ENCODE data around the gene EFR3B. TPM values are rescaled to one million over a fixed set of nuclear protein-coding genes. Genes with fewer than 3 reads are reported as not detected.

Gene EFR3B
- total and polyA plus RNA-seq, 2 experiments from 2014 or later, result 9.0 to 10.0 TPM

DNA sequence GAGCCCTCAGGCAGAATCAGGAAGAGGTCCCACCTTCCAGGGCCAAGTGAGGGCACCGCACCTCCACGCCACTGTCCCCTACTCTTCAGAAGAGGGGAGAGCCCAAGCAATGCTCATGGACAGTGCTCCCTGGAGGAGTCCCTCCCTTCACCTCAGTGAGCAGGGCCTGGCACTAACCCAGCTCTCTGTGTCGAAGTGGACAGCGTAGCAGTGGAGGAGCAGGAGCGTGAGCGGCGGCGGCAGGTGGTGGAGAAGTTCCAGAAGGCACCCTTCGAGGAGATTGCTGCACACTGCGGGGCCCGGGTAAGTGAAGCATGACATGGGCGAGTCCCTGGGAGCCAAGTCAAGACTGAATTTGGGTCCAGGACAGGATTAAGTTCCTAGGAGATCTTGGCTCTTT is 109.8 kb downstream of the EFR3B start:
- no peak overlapping the region for H3K27ac ChIP-seq
- H3K36me3 ChIP-seq, result no peaks in the 10 kb centered on the region
- no peaks in the 10 kb centered on the region for H3K27me3 ChIP-seq
- H3K4me1 ChIP-seq (ENCODE audit: low read depth), result no peaks in the 10 kb centered on the region
- DNase-seq (ENCODE audit: low read depth in 1 of 2, low spot score in 1 of 2), result no peak
- no peaks in the 10 kb centered on the region for H3K9me3 ChIP-seq (ENCODE audit: low read depth)
- TF ChIP-seq, protein P1, sequence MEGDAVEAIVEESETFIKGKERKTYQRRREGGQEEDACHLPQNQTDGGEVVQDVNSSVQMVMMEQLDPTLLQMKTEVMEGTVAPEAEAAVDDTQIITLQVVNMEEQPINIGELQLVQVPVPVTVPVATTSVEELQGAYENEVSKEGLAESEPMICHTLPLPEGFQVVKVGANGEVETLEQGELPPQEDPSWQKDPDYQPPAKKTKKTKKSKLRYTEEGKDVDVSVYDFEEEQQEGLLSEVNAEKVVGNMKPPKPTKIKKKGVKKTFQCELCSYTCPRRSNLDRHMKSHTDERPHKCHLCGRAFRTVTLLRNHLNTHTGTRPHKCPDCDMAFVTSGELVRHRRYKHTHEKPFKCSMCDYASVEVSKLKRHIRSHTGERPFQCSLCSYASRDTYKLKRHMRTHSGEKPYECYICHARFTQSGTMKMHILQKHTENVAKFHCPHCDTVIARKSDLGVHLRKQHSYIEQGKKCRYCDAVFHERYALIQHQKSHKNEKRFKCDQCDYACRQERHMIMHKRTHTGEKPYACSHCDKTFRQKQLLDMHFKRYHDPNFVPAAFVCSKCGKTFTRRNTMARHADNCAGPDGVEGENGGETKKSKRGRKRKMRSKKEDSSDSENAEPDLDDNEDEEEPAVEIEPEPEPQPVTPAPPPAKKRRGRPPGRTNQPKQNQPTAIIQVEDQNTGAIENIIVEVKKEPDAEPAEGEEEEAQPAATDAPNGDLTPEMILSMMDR (IDR thresholded peaks at IDR 0.05; ENCODE audit: low read depth, low read length), result no peak
- no peak overlapping the region for H3K4me3 ChIP-seq

DNA sequence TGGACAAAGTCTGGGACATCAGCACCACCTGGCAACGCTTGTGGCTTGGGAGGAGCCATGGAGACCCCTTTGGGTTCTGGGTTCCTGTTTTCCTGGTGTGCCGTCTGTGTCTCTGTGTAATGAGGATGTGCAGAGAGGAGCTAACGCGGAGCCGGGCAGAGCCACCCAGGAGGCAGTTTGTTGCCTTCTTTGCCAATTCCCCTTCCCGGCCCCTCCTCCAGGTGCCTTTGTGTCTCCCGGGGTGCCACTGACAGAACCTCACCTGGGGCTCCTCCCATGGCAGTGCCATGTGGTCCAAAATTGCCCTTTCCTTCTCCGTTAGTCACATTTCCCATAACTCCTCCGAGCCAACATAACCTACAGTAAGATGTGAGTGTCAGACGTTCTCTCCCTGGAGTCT is 113.5 kb downstream of the EFR3B start:
- TF ChIP-seq, protein P1 (IDR thresholded peaks at IDR 0.05; ENCODE audit: low read depth, low read length), result no peak
- peaks cover 5% of the 10 kb centered on the region for H3K4me1 ChIP-seq (ENCODE audit: low read depth)
- H3K27ac ChIP-seq, result no peak overlapping the region
- H3K9me3 ChIP-seq (ENCODE audit: low read depth), result no peaks in the 10 kb centered on the region
- no peak overlapping the region for H3K4me3 ChIP-seq
- no peaks in the 10 kb centered on the region for H3K36me3 ChIP-seq
- no peaks in the 10 kb centered on the region for H3K27me3 ChIP-seq
- no peak for DNase-seq (ENCODE audit: low read depth in 1 of 2, low spot score in 1 of 2)

DNA sequence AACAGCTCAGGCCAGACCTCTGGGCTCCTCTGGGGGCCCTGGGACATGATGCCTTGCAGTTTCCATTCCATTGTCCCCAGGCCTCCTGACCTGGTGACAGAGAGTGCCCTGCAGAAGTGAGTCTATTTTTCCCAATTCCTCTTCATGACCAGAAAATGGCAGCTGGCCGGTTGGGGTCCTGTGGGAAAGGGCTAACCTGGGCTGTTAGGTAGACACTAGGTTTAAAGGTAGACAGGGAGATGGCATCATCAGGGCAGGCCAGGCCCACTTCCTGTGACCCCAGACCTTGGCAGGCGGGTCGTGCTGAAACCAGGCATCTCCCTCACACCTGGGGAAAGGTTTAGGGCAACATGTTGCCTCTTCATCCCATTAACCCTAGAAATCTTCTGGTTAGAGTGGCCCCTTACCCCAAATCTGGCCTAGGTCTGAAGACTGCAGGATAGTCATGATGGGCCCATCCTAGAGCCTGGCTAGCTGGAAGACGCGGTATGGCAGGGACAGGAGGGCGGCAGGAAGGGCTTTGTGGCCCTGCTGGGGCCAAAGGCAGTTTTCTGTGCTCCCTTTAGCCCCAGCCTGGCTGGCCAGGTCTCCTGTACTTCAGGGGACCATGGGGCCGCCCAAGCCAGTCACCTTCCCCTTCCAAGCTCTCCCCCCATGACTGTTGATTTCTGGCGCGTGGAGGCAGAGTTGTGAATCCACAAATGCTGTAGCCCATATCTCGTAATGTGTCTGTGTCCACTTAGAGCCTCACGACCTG is 116.4 kb downstream of the EFR3B start:
- H3K4me3 ChIP-seq, result no peak overlapping the region
- DNase-seq (ENCODE audit: low read depth in 1 of 2, low spot score in 1 of 2), result no peak
- H3K36me3 ChIP-seq, result no peaks in the 10 kb centered on the region
- peaks cover 5% of the 10 kb centered on the region for H3K4me1 ChIP-seq (ENCODE audit: low read depth)
- no peaks in the 10 kb centered on the region for H3K27me3 ChIP-seq
- no peaks in the 10 kb centered on the region for H3K9me3 ChIP-seq (ENCODE audit: low read depth)
- no peak overlapping the region for H3K27ac ChIP-seq
- TF ChIP-seq, protein P1 (IDR thresholded peaks at IDR 0.05; ENCODE audit: low read depth, low read length), result no peak

DNA sequence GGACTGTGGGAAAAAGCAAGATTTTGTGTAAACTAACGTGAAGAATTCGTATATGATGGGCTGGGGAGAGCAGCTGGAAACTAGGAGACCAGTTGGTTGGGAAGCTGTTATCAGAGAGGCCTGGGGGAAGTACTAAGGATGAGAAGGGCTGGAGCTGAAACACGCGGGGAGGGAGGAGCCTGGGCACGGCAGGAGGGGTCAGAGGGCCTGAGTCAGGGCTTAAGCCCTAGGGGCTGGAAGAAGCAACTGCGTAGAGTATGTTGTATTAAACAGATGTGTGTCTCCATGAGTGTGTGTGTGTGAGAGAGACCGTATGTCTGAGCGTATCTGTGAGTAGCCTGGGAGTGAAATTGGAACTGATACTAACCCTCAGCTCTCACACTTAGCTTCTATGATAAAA is 118.1 kb downstream of the EFR3B start:
- TF ChIP-seq, protein P1 (IDR thresholded peaks at IDR 0.05; ENCODE audit: low read depth, low read length), result no peak
- no peaks in the 10 kb centered on the region for H3K9me3 ChIP-seq (ENCODE audit: low read depth)
- peaks cover 5% of the 10 kb centered on the region for H3K4me1 ChIP-seq (ENCODE audit: low read depth)
- H3K27me3 ChIP-seq, result no peaks in the 10 kb centered on the region
- no peak overlapping the region for H3K27ac ChIP-seq
- no peaks in the 10 kb centered on the region for H3K36me3 ChIP-seq
- no peak overlapping the region for H3K4me3 ChIP-seq
- peak; percentile 39 to 42 for DNase-seq (ENCODE audit: low read depth in 1 of 2, low spot score in 1 of 2)

DNA sequence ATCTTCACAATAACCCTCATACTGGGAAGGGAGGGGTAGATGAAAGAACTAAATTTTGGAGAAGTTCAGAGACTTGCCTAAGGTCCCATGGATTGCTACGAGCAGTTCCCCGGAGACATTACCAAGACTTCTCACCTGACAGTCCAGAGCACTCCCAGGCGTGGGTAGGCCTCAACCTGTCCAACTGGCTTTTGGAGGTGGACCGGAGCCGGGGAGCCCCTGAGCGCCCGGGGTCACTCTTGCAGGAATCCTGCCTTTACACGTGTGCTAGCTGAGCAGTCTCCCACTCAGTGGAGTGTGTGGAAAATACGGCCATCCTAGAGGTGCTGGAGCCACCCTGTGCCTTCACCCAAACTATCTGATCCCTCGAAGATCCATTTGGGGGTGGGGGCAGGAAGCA is 118.5 kb downstream of the EFR3B start:
- Histone ChIP-seq H3K27me3 (peaks cover 3% of the 10 kb centered on the region), H3K4me1 (ENCODE audit: low read depth) (peaks cover 5% of the 10 kb centered on the region), H3K9me3 (ENCODE audit: low read depth) (no peaks in the 10 kb centered on the region), H3K4me3 (no peak overlapping the region), H3K27ac (no peak overlapping the region), H3K36me3 (no peaks in the 10 kb centered on the region)
- no peak for DNase-seq (ENCODE audit: low read depth in 1 of 2, low spot score in 1 of 2)
- TF ChIP-seq, protein P1 (IDR thresholded peaks at IDR 0.05; ENCODE audit: low read depth, low read length), result no peak

All from cardiac muscle cell (in vitro differentiated cells and primary cell).